ENCODE data around the gene KIAA0825.

GRCh38 chr5:94646758-94647157 lies 28.4 kb upstream of the KIAA0825 start:
- TF ChIP-seq CTCF (IDR thresholded peaks at IDR 0.05 in 4 of 5, conservative IDR thresholded peaks at IDR 0.05 in 1 of 5) (no peak), POLR2A (IDR thresholded peaks at IDR 0.05) (no peak)
